GM18499 (cell line): ENCODE results near the gene MAPK1IP1L.
A peak's percentile ranks its signal among the peaks of the same experiment; 100 is the strongest.

ENCODE experiments used
- ATAC-seq: cut with Tn5 transposase; IDR thresholded peaks from one replicate; pipeline ENCODE4 v1.9.1; 2021; ENCODE audit warnings: moderate number of reproducible peaks; ENCODE audit not compliant: insufficient read depth, unreplicated experiment

Gene MAPK1IP1L

DNA sequence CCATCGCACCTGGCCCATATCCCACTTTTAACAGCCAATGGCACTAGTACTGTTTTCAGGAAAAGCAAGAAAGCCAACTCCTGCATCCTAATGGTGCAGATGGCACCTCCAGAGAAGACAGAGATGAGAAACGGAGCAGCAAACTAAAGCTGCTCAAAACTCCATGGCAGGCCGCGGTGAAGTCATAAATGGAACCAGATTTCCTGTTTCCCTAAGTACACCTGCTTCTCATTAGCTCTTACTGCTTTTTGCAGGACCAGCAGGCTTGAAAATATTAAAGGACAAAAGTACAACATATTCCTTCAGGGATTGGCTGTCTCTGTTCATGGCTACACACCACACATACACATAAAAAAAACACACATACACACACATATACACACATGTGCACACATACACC lies 40.9 kb downstream of the MAPK1IP1L start:
- ATAC-seq = no peak

DNA sequence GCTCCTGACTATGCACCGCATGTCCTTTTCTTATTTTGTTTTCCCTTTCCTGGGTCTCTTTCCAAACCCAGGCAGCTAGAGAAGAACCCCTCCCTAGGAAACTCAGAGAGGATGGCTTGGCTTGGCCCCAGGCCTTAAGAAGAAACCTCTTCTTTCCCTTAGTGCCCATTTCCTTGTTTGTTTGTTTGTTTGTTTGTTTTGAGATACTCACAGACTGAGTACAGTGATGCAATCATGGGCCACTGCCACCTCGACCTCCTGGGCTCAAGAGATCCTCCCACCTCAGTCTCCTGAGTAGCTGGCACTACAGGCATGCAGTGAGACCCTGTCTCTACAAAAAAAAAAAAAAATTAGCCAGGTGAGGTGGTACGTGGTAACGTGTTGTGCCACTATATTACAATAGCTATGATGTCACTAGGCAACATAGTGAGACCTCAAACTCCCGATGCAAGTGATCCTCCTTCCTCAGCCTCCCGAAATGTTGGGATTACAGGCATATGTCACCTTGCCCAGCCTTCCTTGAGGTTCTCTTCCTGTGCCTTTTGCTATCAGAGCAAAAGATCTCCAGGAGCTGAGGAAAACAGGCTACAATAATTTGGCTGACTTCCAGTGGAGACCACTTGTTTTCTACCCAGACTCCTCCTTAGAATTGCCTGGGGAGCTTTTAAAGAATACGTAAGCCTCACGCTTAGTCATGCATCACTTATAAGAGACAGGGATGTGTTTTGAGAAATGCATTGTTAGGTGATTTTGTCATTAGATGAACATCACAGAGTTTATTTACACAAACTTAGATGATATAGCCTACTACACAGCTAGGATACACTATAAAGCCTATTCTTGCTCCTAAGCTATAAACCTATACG lies 43.1 kb downstream of the MAPK1IP1L start:
- no peak for ATAC-seq

DNA sequence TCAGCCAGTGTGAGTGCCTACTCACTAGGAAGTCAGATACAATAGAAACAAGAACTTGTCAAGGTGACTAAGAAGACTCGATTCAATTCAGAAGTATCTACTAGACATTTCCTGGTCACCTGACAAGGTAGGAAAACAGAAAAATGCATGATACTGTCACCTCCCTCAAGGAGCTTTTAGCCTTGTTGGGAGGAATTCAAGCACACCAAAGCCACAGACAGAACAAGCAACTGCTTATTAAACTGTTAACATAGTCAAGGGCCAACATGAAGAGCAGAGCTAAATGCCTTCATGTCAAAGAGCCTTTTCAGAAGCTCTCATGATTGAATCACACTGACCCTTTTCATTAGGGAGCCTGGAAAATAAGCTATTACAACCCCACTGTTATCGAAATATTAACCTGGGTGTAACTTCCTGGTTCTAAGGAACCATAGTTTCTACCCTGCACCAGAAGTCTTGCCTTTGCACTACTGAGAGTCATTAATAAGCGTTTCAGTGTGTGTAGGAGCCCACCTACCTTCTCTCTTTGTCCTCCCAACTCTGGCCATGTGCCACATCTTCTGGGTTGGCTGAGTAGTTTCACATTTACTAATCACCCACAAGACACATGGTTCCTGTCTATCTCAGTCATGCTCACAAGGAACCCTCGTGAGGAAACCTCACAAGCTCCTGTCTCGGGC lies 46.6 kb downstream of the MAPK1IP1L start:
- peak; percentile 56 for ATAC-seq

DNA sequence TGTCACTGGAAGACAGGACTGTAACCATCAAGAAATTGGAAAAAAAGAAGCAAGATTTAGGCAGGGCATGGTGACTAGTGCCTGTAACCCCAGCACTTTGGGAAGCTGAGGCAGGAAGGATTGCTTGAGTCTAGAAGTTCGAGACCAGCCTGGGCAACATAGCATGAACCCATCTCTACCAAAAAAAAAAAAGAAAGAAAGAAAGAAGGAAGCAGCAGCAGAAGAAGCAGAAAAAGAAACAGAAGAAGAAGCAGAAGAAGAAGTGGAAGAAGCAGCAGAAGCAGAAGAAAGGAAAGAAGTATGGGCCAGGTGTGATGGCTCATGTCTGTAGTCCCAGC lies 47.1 kb downstream of the MAPK1IP1L start:
- no peak for ATAC-seq

GRCh38 chr14:55099756-55100155 lies 48.3 kb downstream of the MAPK1IP1L start:
- ATAC-seq = no peak

- ATAC-seq = no peak
These were observed 50.3 kb downstream of the MAPK1IP1L start for GRCh38 chr14:55101698-55102097.

DNA sequence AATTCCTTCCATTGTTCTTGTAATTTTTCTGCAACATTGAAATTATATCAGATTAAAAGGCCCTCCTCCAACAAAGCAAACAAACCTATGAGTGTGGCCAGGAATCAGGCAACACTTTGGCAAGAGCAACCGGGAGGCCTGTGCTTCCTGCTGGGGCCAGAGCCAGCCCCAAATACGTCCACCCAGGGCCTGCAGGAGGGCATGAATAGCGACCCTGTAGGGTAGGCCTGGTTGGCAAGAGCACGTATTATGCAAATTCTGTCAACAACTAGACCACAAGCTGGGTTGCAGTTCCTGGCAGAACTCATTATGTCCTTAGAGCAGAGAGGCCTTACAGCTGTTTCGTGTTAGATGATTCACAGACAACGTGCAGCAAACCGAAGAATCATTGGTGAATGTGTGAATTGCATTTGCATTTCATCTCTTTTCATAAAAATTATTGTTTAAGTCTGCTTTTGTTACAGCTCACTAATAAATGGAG lies 50.7 kb downstream of the MAPK1IP1L start:
- peak; percentile 40 for ATAC-seq

- ATAC-seq = peak; percentile 20
These were observed 51.7 kb downstream of the MAPK1IP1L start for GRCh38 chr14:55103005-55103640.

DNA sequence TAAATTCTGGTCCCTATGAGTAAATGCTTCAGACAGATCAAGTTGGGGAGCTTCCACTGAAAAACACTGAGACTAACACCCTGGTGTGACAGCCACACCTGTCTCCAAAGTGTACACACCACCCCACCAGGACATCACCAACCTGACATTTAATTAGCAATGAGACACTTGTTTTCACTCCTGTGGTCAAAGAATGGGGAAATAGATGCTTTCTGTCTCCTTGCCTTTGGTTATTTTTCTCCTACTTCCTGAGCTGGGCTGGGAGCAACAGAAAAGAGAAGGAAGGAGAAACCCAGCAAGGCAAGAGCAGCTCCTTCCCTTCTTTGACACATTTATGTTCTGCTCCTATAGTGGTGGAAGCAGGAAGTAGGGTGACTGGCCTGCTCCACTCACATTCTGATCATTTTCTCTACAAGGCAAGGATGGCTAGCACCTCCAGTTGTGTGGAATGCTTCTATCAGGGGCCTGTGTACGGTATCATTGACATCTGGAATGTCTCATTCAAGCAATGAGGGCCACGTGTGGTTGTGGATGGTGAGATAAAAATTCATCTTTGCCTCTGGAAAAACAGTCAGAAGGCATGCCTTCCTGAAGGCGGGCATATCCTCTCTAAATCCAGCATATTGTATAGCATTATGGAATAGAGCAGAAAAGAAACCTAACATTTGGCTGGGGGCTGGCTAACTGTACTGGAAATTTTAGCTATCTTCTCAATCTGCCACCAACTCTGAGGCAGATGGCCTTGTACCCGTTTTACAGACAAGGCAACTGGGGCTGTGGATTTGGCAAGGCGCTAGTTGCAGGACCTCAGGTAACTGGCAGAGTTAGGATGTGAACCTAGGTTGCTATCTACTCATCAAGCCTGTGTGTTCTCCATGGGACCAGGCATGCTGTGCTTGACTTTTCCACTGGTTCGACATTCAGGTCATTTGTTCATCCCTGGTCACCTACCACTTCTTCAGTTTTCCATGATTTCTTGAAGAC lies 52.8 kb downstream of the MAPK1IP1L start:
- ATAC-seq = no peak

GRCh38 chr14:55105991-55106390 lies 54.5 kb downstream of the MAPK1IP1L start:
- no peak for ATAC-seq

GRCh38 chr14:55107766-55108554 lies 56.5 kb downstream of the MAPK1IP1L start:
- ATAC-seq = no peak

DNA sequence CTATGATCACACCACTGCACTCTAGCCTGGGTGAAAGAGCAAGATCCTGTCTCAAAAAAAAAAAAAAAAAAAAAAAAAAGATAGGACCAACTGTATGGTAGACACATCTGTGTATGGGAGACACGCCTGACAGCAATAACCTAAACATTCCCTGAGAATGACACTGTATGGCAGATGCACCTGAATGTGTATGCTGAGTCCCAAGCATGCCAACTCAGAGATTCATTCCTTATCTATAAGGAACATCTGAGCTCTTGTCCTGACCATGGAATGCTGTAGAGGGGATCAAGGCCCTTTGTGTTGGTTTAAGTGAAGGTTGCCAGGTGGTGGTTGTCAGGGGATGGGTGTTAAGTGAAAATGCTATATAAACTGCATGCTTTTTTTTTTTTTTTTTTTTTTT lies 58.4 kb downstream of the MAPK1IP1L start:
- ATAC-seq = no peak

- ATAC-seq = no peak
These were observed 59.8 kb downstream of the MAPK1IP1L start for GRCh38 chr14:55111122-55111708.

DNA sequence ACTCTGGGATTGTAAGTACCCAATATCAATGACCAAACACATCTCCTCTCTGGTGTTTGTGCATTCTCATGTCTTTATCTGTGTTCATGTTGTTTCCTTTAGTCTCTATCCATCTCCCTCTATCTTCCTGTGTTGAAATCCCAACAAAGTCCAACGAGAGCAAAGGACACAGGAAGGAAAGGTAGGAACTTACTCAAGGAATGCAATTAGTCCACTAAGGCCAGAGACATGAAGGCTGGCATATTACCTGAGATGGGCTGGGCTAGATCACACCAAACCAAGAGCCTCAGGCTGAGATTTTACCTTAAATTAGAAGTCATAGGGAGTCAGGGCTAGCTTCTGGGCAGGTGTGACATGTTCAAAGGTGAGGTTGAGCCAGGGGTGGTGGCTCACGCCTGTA lies 63.3 kb downstream of the MAPK1IP1L start:
- no peak for ATAC-seq

GRCh38 chr14:55115460-55115859 lies 64.0 kb downstream of the MAPK1IP1L start:
- ATAC-seq = no peak

- no peak for ATAC-seq
These were observed 64.4 kb downstream of the MAPK1IP1L start for GRCh38 chr14:55115861-55116245.

GRCh38 chr14:55116246-55117030 lies 65.0 kb downstream of the MAPK1IP1L start:
- ATAC-seq = no peak

- ATAC-seq = no peak
These were observed 66.5 kb downstream of the MAPK1IP1L start for GRCh38 chr14:55117803-55118441.
